Measurements from ENCODE around the gene INPP5A. TPM values are rescaled to one million over a fixed set of nuclear protein-coding genes. Genes with fewer than 3 reads are reported as not detected.
"Not testable (repeated sequence)": the region's sequence is repeated elsewhere in the genome, so short reads cannot be mapped to it uniquely, and the experiment has no call there.

Gene INPP5A
- total RNA-seq, 2 donors from 2014 or later = 74.4 to 95.3 TPM

DNA sequence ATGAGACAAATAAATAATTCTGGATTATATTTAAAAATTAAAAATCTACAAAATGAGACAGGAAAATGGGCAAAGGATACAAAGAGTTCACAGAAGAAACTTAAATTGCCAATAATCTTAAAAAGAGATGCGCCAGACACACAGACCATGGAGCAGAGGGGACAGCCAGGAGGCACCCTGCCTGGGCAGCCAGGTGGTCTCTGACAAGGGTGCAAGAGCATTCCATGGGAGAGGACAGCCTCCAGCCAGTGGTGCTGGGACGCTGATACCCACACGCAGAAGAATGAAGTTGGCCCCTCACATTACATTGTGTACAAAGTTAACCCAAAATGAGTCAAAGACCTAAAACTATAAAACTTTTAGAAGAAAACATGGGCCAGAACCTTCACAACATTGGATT, 142.1 kb downstream of the INPP5A start:
- no peak for ATAC-seq
- intact Hi-C loops (cut with DNase I) = no loop called here

DNA sequence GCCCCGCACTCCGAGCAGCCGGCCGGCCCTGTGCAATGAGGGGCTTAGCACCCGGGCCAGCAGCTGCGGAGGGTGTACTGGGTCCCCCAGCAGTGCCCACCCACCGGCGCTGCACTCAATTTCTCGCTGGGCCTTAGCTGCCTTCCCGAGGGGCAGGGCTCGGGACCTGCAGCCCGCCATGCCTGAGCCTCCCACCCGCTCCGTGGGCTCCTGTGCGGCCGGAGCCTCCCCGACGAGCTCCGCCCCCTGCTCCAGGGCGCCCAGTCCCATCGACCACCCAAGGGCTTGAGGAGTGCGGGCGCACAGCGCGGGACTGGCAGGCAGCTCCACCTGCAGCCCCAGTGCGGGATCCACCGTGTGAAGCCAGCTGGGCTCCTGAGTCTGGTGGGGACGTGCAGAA, 143.2 kb downstream of the INPP5A start:
- DNase-seq; intact Hi-C loops (cut with DNase I); ATAC-seq: not testable (repeated sequence)

More for the DNA sequence above, 142.1 kb downstream of the INPP5A start:
- DNase-seq = no peak

GRCh38 chr10:132681858-132682755, 144.5 kb downstream of the INPP5A start:
- intact Hi-C loops (cut with DNase I) = no loop called here
- DNase-seq (peak; percentile 10), ATAC-seq (no peak)

DNA sequence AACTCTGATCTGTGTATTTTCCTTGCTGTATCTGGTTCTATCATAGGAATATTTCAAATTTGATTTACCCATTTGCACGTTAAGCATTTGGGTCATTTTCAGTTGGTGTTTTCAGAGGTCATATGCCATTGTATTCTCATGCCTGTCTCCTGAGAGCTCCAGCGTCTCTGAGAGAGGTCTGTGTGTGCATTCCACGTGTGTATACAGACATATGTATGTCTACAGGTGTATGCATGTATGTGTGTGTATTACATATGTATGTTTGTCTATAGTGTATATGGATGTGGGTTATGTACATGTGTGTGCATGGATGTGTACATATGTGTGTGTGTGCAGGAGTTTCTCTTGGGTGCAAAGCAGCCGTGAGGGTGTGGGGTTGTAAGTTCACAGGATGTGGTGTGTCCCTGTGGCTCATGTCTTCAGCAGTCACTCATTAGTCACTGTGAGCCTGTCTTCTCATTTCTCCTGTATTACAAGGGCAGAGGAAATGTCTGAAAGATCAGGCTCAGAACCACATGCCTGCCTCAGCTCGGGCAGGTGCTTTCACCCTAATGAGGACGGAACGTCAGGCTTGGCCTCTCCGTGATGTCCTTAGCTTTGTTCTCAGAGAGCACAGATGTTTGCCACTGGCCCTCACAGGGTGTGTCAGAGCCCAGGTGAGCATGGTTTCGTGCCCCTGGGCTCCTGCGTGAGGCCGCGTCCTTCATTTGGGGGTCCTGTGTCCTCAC, 146.7 kb downstream of the INPP5A start:
- ATAC-seq (peak in 1 of 2 donors; percentile 26), DNase-seq (no peak)
- intact Hi-C loops (cut with DNase I) = no loop called here

GRCh38 chr10:132685101-132685891, 147.7 kb downstream of the INPP5A start:
- intact Hi-C loops (cut with DNase I) = no loop called here
- DNase-seq (peak; percentile 82), ATAC-seq (peak; percentile 80 to 92)

DNA sequence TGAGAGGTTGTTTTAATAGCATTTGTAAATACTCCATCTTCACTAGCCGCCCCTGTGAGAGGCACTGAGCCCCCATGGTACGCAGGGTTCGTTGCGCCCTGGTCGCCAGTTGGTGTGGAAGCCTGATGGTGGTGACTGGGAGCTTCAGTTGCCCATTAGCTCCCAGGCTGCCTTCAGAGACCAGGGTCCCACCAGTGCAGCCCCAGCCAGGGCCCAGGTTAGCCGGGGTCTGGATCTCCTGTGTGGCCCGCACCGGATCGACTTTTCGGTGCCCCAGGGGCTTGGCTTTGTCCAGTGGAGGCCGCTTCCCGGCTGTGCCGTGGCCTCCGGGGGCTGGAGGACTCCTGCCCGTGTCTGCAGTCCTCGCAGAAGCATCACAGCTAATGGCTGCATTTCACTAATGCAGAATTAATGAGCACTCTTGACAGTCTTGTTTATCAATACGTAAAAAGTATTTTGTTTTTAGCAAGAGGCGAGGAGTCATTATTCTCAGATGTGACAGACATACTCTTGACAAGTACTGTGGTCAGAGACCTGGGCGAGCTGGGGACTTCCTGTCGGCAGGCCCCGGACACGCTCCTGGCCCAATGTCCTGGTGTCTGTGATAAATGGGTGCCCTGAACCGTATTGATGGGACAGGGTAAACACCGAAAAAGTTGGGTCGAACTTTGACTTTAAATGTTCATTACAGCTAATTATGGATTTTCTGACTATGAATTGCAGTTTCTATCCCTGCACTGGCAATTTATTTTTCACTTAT, 148.5 kb downstream of the INPP5A start:
- DNase-seq = peak; percentile 19
- intact Hi-C loops (cut with DNase I) = no loop called here
- ATAC-seq = no peak

GRCh38 chr10:132687181-132687892, 149.8 kb downstream of the INPP5A start:
- DNase-seq = peak; percentile 16

GRCh38 chr10:132687893-132688579, 150.4 kb downstream of the INPP5A start:
- intact Hi-C loops (cut with DNase I) = no loop called here
- ATAC-seq (no peak), DNase-seq (peak; percentile 3)

More at GRCh38 chr10:132687181-132687892, 149.8 kb downstream of the INPP5A start:
- ATAC-seq = no peak
- intact Hi-C loops (cut with DNase I) = no loop called here

DNA sequence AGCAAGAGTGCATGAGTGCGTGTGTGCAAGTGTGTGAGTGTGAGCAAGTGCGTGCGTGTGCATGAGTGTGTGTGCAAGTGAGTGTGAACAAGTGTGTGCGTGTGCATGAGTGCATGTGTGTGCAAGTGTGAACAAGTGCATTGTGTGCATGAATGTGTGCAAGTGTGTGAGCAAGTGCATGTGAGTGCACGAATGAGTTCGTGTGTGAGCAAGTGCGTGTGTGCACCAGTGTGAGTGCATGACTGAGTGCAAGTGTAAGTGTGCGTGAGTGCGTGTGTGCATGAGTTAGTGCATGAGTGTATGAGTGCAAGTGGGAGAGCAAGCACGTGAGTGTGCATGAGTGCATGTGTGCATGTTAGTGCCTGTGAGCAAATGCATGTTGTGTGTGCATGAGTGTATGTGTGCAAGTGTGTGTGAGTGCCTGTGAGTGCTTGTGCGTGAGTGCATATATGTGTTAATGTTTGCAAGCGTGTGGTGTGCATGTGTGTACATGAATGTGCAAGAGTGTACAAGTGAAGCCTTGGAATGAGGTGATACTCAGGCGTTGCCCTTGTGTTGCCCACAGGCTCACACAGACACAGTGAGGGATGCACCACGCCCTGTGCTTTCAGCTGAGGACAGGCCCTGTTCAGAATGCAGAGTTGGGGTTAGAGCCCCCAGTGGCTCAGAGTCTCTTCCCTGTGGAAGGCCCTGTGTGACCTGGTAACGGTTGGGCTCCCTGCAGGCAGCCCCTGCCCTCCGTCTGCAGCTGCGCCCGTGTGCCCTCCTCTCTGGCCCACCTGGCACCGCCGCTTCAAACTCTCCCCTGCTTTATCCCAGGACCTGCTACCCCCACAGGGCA, 151.2 kb downstream of the INPP5A start:
- peak; percentile 3 for DNase-seq
- ATAC-seq = no peak
- intact Hi-C loops (cut with DNase I) = no loop called here

- intact Hi-C loops (cut with DNase I) = no loop called here
- no peak for ATAC-seq
- DNase-seq = peak; percentile 10
Observed at GRCh38 chr10:132689721-132690360, 152.3 kb downstream of the INPP5A start.

GRCh38 chr10:132690401-132690800, 152.8 kb downstream of the INPP5A start:
- no peak for ATAC-seq
- DNase-seq = no peak

GRCh38 chr10:132690821-132691610, 153.4 kb downstream of the INPP5A start:
- intact Hi-C loops (cut with DNase I) = no loop called here
- DNase-seq (peak; percentile 17), ATAC-seq (no peak)

More at GRCh38 chr10:132690401-132690800, 152.8 kb downstream of the INPP5A start:
- intact Hi-C loops (cut with DNase I) = no loop called here

DNA sequence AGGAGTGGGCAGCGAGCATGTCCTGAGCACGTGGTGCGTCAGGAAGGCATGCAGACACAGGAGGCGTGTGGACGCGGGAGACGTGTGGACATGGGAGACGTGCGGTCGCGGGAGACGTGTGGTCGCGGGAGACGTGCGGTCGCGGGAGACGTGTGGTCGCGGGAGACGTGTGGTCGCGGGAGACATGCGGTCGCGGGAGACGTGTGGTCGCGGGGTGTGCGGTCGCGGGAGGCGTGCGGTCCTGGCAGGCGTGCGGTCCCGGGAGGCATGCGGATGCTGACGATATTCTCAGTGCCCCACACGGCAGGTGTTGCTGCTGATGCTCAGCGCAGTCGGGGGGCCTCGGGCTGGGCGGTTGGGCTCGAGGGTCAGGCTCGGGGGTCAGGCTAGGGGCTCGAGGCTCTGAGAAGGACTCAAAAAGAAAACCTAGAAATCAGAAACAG, 154.1 kb downstream of the INPP5A start:
- ATAC-seq (no peak), DNase-seq (peak; percentile 16)
- intact Hi-C loops (cut with DNase I) = no loop called here

GRCh38 chr10:132692311-132692710, 154.7 kb downstream of the INPP5A start:
- no peak for ATAC-seq
- DNase-seq = no peak
- intact Hi-C loops (cut with DNase I) = no loop called here

DNA sequence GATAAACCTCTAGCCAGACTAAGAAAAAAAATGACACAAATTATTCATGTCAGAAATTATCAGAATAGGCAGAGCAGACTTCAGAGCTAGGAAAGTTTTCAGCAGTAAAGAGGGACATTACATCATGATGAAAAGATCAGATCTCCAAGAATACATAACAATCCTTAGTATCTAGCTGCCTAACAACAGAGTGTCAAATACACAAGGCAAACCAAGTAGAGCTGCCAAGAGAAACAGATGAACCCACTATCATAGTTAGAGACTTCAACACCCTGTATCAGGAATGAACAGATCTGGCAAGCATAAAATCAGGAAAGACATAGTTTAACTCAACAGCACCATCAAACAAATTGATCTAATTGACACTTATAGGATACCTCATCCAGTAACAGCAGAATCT, 156.1 kb downstream of the INPP5A start:
- intact Hi-C loops (cut with DNase I) = no loop called here
- DNase-seq (no peak), ATAC-seq (peak in 1 of 2 donors; percentile 27)

Measured in left cardiac atrium (tissue), 4 donors.